HG03521 (cell line): ENCODE data around the gene MYRF.

ENCODE experiments used
- ATAC-seq: cut with Tn5 transposase; IDR thresholded peaks from one replicate; pipeline ENCODE4 v1.9.1; 2021; ENCODE audit warnings: mild to moderate bottlenecking, moderate library complexity; ENCODE audit not compliant: unreplicated experiment

MYRF gene

DNA sequence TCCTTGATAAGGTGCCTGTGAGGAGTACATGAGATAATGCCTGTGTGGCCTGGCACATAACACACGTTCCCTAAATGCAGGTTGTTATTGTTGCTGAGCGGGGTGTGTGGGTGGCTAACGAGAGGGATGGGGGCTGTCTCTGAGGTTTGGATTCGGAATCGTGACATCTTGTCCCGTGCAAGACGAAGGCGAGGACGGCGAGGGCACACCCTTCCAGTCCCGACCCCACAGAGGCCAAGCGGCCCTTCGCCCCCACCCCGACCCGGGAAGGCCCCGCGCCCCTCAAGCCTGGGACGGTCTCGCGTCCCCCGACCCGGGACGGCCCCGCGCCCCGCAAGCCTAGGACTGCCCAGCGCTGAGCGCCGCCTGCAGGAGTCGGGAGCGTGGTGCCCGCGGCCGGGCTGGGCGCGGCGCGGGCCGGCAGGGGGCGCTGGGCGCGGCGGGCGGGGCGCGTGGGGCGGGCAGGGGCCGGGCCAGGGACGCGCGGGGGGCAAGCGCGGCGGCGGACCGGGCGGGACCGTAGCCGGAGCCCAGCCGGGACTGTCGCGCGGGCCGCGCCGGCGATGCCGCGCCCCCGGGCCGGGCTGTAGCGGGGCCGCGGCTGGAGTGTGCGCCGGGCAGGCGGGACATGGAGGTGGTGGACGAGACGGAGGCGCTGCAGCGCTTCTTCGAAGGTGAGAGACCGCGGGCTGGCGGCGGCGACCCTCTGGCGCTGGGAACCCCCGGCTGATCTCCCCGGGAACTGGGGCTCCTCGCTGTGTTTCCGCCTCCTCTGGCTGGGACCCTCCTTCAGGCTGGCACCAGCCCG is at the start of gene MYRF:
TSS of gene MYRF (plus strand) at position 520 of the 808 bp plus-strand sequence. CDS start at position 629, 109 bp downstream.
- ATAC-seq: no peak

- ATAC-seq: no peak
These were observed 49.6 kb upstream of the MYRF start for GRCh38 chr11:61702701-61703312.

- ATAC-seq: no peak
These were observed 47.6 kb upstream of the MYRF start for GRCh38 chr11:61704838-61705237.

DNA sequence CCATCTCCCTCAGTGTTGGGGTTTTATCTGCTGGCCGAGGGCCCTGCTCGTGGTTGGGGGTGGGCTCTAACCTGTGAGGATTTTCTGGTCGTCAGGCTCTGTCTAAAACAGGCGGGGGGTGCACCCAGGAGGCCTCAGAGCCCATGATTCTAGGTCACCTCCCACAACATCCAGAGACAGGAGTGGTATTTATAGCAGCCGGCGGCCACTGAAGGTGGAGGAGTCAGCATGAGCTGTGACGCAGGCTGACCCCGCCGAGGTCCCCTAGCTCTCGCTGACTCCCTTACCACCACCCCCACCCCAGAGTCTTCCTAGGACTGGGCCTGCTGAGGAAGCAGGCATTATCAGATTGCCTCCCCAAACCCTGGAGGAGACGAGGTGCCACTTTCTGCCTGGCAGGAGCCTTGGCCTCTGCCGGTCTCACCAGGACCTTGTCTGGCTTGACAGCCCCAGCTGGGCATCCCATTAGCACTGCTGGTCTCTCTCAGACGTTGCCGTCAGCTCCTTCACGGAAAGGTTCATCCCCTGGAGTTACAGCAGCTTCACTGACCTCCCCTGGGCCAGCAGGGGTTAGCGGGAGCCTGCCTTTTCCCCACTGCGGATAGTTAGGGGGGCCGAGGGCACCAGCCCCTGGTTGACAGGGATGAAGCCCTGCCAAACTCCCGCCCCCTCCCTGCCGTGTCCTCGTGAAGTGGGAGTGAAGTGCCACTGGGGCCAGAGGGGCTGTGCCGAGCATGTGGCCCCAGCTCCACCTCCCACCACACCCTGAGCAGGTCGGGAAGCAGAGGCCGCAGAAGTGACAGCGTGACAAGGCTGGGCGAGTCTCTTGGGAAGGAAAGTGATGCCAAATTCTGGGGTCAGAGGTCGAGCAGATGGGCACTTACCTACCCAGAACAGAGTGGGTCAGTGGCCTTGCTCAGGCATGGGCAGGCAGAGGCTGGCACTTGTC is 45.7 kb upstream of the MYRF start:
- ATAC-seq: no peak

GRCh38 chr11:61707574-61707973 is 44.9 kb upstream of the MYRF start:
- no peak for ATAC-seq

- no peak for ATAC-seq
These were observed 43.3 kb upstream of the MYRF start for GRCh38 chr11:61709110-61709509.

GRCh38 chr11:61709572-61709971 is 42.9 kb upstream of the MYRF start:
- ATAC-seq: no peak

- ATAC-seq: no peak
These were observed 42.4 kb upstream of the MYRF start for GRCh38 chr11:61710019-61710418.

DNA sequence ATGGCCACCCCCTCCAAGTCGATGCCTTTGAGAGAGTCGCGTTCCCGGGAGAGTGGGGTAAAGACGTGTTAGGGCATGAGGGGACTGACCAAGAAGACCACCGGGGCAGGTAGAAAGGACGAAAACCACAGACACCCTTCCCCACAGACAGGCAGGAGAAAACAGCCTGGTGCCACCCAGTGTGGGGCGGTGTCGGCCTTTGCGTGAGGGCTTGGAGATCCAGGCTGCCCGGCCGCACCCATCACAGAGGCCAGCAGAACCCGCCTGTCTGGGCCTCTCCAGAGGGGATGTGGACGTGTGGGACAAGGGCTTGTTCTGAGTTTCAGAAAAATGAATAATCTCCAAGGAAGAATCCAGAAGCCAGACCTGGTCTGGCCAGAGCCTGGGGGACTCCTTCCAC is 41.4 kb upstream of the MYRF start:
- no peak for ATAC-seq

- no peak for ATAC-seq
These were observed 40.9 kb upstream of the MYRF start for GRCh38 chr11:61711498-61711897.

DNA sequence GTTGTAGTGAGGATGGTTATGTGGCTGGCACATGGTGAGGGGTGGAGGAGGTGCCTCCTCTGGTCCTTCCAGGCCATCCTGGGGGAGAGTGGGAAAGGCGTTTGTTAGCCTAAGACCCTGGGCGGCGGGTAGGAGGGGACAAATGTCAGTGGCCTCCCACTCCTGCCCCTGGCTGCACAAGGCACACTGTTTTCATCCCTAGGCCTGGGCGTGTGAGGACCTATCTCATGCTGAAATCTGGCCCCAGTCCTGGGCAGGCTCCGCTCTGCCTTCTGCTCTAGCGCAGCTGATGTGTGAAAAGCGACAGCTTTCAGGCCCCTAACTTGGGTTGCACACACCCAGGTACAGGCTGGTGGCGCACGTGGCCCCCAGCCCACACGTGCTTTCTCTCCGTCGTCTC is 40.1 kb upstream of the MYRF start:
- no peak for ATAC-seq

GRCh38 chr11:61712846-61713245 is 39.6 kb upstream of the MYRF start:
- ATAC-seq: no peak

DNA sequence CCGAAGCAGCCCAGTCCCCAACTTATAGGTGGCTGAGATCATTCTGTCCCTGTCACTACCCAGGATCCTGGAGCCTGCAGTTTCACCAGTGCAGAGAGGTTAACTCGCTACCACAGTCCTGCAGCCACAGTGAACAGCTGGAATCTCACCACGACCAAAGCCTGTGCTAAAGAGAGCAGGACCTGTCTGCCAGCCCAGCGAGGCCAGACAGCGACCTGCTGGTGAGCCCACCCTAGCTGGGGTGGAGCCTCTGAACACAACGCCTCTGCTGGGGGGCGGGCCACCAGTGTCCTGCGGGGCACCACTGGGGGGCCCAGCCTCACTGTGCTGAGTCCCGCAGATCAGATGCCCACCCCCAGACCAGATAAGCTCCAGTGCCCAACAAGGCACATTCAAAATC is 39.0 kb upstream of the MYRF start:
- no peak for ATAC-seq

DNA sequence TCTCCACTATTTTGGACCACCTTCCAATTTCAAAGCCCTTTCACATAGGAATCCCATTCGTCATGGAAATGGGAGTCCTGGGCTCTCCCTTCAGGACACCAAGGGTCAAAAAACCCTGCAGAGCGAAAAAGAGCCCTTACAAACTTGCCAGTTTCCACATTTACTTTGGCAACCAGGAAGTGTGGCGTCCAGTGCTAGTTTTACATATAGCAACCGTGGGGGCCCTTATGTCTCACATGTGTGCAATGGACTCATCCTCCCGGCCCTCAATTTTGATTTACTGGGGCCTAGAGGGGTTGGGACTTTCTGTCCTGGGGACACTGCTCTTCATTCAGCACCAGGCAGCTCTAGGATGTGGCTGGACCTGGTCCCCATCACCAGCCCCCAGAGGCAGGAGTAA is 38.5 kb upstream of the MYRF start:
- ATAC-seq: no peak

GRCh38 chr11:61714316-61714715 is 38.1 kb upstream of the MYRF start:
- no peak for ATAC-seq

DNA sequence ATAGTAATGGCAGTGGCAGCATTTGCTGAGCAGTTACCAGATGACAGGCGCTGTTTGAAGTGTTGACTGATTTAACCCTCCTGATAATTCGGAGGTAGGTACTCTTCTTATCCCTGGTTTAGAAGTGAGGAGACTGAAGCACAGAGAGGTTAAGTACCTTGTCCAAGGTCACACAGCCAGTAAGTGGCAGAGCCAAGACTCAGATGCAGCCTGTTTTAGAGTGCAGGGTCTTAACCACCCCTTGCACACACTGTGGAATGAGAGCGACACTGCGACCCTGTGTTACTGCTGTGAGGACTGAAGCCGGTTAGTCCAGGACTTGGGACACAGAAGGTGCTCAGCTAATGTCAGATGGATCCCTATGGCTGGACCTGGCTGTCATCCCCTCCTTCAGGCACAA is 37.5 kb upstream of the MYRF start:
- no peak for ATAC-seq

DNA sequence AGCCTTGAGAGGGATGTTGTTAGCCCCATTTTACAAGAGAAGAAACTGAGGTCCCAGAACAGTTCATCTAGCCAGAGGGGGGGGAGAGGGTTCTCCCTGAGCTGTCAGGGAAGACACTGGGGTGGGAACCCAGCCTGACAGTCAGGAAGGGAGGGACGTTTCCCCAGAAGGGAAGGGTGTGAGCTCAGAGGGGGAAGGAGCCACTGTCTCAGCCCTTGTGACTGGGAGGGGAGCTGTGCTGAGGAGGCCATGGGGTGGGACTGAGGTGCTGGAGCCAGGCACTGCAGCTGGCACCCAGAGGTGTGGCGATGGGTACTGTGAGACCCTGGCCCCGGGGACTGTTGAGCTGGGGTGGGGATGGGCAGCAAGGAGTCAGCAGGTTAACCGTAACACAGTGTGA is 36.6 kb upstream of the MYRF start:
- no peak for ATAC-seq

GRCh38 chr11:61716478-61717285 is 35.8 kb upstream of the MYRF start:
- ATAC-seq: no peak

- no peak for ATAC-seq
These were observed 35.0 kb upstream of the MYRF start for GRCh38 chr11:61717286-61718033.

- no peak for ATAC-seq
These were observed 34.3 kb upstream of the MYRF start for GRCh38 chr11:61718046-61718531.
